ENCODE measurements around the gene EPHB1.
"Not testable (repeated sequence)": the region's sequence is repeated elsewhere in the genome, so short reads cannot be mapped to it uniquely, and the experiment has no call there.

DNA sequence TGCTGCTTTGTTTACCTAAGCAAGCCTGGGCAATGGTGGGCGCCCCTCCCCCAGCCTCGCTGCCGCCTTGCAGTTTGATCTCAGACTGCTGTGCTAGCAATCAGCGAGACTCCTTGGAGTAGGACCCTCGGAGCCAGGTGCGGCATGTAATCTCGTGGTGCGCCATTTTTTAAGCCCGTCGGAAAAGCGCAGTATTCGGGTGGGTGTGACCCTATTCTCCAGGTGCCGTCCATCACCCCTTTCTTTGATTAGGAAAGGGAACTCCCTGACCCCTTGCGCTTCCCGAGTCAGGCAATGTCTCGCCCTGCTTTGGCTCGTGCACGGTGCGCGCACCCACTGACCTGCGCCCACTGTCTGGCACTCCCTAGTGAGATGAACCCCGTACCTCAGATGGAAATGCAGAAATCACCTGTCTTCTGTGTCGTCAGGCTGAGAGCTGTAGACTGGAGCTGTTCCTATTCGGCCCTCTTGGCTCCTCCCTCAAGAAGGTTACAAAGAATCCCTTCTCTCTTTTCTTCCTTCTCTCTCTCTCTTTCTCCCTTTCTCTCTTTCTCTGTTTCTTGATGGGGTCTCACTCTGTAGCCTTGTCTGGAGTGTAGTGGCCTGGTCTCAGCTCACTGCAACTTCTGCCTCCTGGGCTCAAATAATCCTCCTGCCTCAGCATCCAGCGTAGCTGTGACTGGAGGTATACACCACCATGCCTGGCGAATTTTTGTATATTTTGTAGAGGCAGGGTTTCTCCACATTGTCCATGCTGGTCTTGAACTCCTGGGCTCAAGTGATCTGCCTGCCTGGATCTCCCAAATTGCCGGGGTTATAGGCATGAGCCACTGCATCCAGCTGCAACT, 235.9 kb downstream of the EPHB1 start:
- TF ChIP-seq EZH2 (IDR thresholded peaks at IDR 0.05); POLR2AphosphoS5 (IDR thresholded peaks at IDR 0.05; ENCODE audit: borderline replicate concordance, low read depth, low read length): not testable (repeated sequence)
